Breast epithelium (tissue), 3 donors: ENCODE measurements around the gene TCAF1.

Experiments used
- POLR2A ChIP-seq: fragments of 450-650 bp; IDR thresholded peaks from one replicate; pipeline ENCODE4 v1.6.1; 2016; ENCODE audit warnings: antibody characterized with exemption, mild to moderate bottlenecking, moderate library complexity
- POLR2AphosphoS5 ChIP-seq, 3 donors: sonication (generic); formaldehyde crosslinking; IDR thresholded peaks; one replicate each; pipeline ENCODE4 v1.6.1; 2017; ENCODE audit warnings: antibody characterized with exemption in 3 of 3
- TF ChIP-seq, protein P1 (sequence below), 3 donors: fragments of 450-650 bp; IDR thresholded peaks; one replicate each; pipeline ENCODE4 v1.5.1; 2016 to 2017; ENCODE audit warnings: antibody characterized with exemption in 3 of 3, mild to moderate bottlenecking in 3 of 3, moderate library complexity in 3 of 3

DNA sequence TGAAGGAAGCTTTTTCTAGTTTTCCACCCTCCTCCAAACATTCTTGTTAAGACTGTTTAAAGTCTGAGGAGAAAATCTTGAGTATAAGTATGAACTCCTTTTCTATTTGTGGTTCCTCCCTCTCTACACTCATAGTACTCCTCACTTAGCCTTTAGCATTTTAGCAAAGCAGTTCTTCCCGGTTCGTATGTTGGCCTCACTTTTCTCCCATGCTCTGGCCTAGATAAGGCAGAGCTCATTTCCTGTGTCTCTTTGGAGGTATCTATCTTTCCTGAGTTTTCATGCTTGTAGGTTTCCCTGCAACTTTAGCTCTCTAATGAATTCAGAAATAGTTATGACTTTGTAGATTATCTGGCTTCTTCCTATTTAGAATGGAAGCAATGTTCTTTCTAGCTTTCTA, 46.8 kb upstream of the TCAF1 start:
- TF ChIP-seq, protein P1, sequence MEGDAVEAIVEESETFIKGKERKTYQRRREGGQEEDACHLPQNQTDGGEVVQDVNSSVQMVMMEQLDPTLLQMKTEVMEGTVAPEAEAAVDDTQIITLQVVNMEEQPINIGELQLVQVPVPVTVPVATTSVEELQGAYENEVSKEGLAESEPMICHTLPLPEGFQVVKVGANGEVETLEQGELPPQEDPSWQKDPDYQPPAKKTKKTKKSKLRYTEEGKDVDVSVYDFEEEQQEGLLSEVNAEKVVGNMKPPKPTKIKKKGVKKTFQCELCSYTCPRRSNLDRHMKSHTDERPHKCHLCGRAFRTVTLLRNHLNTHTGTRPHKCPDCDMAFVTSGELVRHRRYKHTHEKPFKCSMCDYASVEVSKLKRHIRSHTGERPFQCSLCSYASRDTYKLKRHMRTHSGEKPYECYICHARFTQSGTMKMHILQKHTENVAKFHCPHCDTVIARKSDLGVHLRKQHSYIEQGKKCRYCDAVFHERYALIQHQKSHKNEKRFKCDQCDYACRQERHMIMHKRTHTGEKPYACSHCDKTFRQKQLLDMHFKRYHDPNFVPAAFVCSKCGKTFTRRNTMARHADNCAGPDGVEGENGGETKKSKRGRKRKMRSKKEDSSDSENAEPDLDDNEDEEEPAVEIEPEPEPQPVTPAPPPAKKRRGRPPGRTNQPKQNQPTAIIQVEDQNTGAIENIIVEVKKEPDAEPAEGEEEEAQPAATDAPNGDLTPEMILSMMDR (IDR thresholded peaks at IDR 0.05): no peak
- TF ChIP-seq POLR2A (no peak), POLR2AphosphoS5 (IDR thresholded peaks at IDR 0.05) (no peak)
